GM19438 (cell line): Measurements from ENCODE around the gene NAA25.
A peak's percentile ranks its signal among the peaks of the same experiment; 100 is the strongest.
"Not testable (repeated sequence)": the region's sequence is repeated elsewhere in the genome, so short reads cannot be mapped to it uniquely, and the experiment has no call there.

Experiments used
- ATAC-seq: cut with Tn5 transposase; IDR thresholded peaks from one replicate; pipeline ENCODE4 v1.9.1; 2021; ENCODE audit warnings: low read depth; ENCODE audit not compliant: unreplicated experiment

Gene NAA25

GRCh38 chr12:112066566-112066965 is 42.0 kb downstream of the NAA25 start:
- no peak for ATAC-seq

GRCh38 chr12:112063273-112063672 is 45.3 kb downstream of the NAA25 start:
- no peak for ATAC-seq

GRCh38 chr12:112061137-112061536 is 47.4 kb downstream of the NAA25 start:
- ATAC-seq, result no peak

- ATAC-seq, result no peak
Observed at GRCh38 chr12:112049351-112049750, 59.2 kb downstream of the NAA25 start.

GRCh38 chr12:112046003-112046402 is 62.6 kb downstream of the NAA25 start:
- no peak for ATAC-seq

- not testable (repeated sequence) for ATAC-seq
Observed at GRCh38 chr12:112036614-112037013, 72.0 kb downstream of the NAA25 start.

GRCh38 chr12:112035219-112035785 is 73.3 kb downstream of the NAA25 start:
- ATAC-seq, result no peak

GRCh38 chr12:112032292-112032691 is 76.3 kb downstream of the NAA25 start:
- no peak for ATAC-seq

GRCh38 chr12:112031472-112031871 is 77.1 kb downstream of the NAA25 start:
- no peak for ATAC-seq

- ATAC-seq, result no peak
Observed at GRCh38 chr12:112029301-112029700, 79.3 kb downstream of the NAA25 start.

GRCh38 chr12:112025808-112026375 is 82.7 kb downstream of the NAA25 start:
- ATAC-seq, result no peak

- no peak for ATAC-seq
Observed at GRCh38 chr12:112023759-112024396, 84.7 kb downstream of the NAA25 start.

- ATAC-seq, result no peak
Observed at GRCh38 chr12:112022241-112023016, 86.2 kb downstream of the NAA25 start.

- no peak for ATAC-seq
Observed at GRCh38 chr12:112020947-112021457, 87.6 kb downstream of the NAA25 start.

GRCh38 chr12:112018571-112019237 is 89.9 kb downstream of the NAA25 start:
- no peak for ATAC-seq

GRCh38 chr12:112017041-112017440 is 91.5 kb downstream of the NAA25 start:
- ATAC-seq, result no peak

- ATAC-seq, result no peak
Observed at GRCh38 chr12:112015938-112016337, 92.6 kb downstream of the NAA25 start.

GRCh38 chr12:112013601-112014402 is 94.8 kb downstream of the NAA25 start:
- peak; percentile 35 for ATAC-seq

GRCh38 chr12:112012775-112013600 is 95.6 kb downstream of the NAA25 start, which contains the start of the genes ERP29 and TMEM116:
TSS of gene ERP29 (plus strand) at chr12:112013426. CDS start at chr12:112013466, 40 bp downstream.
TSS of gene TMEM116 (minus strand) at chr12:112013165. CDS start at chr12:112005270, 7,895 bp downstream.
- ATAC-seq, result peak; percentile 60
